HEK293 (cell line): ENCODE data around the gene FALEC.

Experiments
- BCL11B ChIP-seq: fragments of 450-650 bp; formaldehyde crosslinking; IDR thresholded peaks from 2 replicates; pipeline ENCODE4 v1.5.1; 2016; ENCODE audit warnings: low read depth, missing biosample characterization, missing genetic modification characterization
- GLIS1 ChIP-seq: fragments of 450-650 bp; formaldehyde crosslinking; IDR thresholded peaks from 2 replicates; pipeline ENCODE4 v1.5.1; 2016; ENCODE audit warnings: missing biosample characterization, missing genetic modification characterization
- MYNN ChIP-seq: fragments of 450-650 bp; formaldehyde crosslinking; IDR thresholded peaks from 2 replicates; pipeline ENCODE4 v1.5.1; 2016; ENCODE audit warnings: missing biosample characterization, missing genetic modification characterization, borderline replicate concordance
- PRDM1 ChIP-seq: fragments of 450-650 bp; formaldehyde crosslinking; IDR thresholded peaks from 2 replicates; pipeline ENCODE4; 2016; ENCODE audit warnings: missing biosample characterization, missing genetic modification characterization
- SCRT2 ChIP-seq: fragments of 450-650 bp; formaldehyde crosslinking; IDR thresholded peaks from 2 replicates; pipeline ENCODE4 v1.5.1; 2016; ENCODE audit warnings: missing biosample characterization, missing genetic modification characterization
- TCF7L2 ChIP-seq: IDR thresholded peaks from 2 replicates; pipeline ENCODE4 v1.6.1; 2011; ENCODE audit warnings: low read depth, mild to moderate bottlenecking, inconsistent platforms, low read length, moderate library complexity, borderline replicate concordance
- ZBTB17 ChIP-seq: fragments of 450-650 bp; formaldehyde crosslinking; IDR thresholded peaks from 2 replicates; pipeline ENCODE4 v1.5.1; 2016; ENCODE audit warnings: missing biosample characterization, missing genetic modification characterization
- ZNF10 ChIP-seq: fragments of 450-650 bp; formaldehyde crosslinking; IDR thresholded peaks from 2 replicates; pipeline ENCODE4 v1.5.1; 2017; ENCODE audit warnings: missing biosample characterization, missing genetic modification characterization
- ZNF112 ChIP-seq: fragments of 450-650 bp; formaldehyde crosslinking; IDR thresholded peaks from 2 replicates; pipeline ENCODE4 v1.5.0; 2017; ENCODE audit warnings: missing biosample characterization, missing genetic modification characterization
- ZNF202 ChIP-seq: fragments of 450-650 bp; formaldehyde crosslinking; IDR thresholded peaks from 2 replicates; pipeline ENCODE4 v1.5.1; 2016; ENCODE audit warnings: missing biosample characterization, missing genetic modification characterization, borderline replicate concordance
- ZNF221 ChIP-seq: fragments of 450-650 bp; formaldehyde crosslinking; IDR thresholded peaks from 2 replicates; pipeline ENCODE4 v1.5.1; 2017; ENCODE audit warnings: missing biosample characterization, missing genetic modification characterization, borderline replicate concordance
- ZNF416 ChIP-seq: fragments of 450-650 bp; formaldehyde crosslinking; IDR thresholded peaks from 2 replicates; pipeline ENCODE4 v1.5.1; 2016; ENCODE audit warnings: missing biosample characterization, missing genetic modification characterization
- ZNF433 ChIP-seq: fragments of 450-650 bp; formaldehyde crosslinking; IDR thresholded peaks from 2 replicates; pipeline ENCODE4 v1.5.1; 2016; ENCODE audit warnings: missing biosample characterization, missing genetic modification characterization, low read depth
- ZNF571 ChIP-seq: fragments of 450-650 bp; formaldehyde crosslinking; IDR thresholded peaks from 2 replicates; pipeline ENCODE4 v1.5.0; 2017; ENCODE audit warnings: missing biosample characterization, missing genetic modification characterization
- ZNF629 ChIP-seq: fragments of 450-650 bp; formaldehyde crosslinking; IDR thresholded peaks from 2 replicates; pipeline ENCODE4 v1.5.1; 2017; ENCODE audit warnings: missing biosample characterization, missing genetic modification characterization
- ZNF76 ChIP-seq: fragments of 450-650 bp; formaldehyde crosslinking; IDR thresholded peaks from 2 replicates; pipeline ENCODE4; 2016; ENCODE audit warnings: low read depth, missing biosample characterization, missing genetic modification characterization, borderline replicate concordance
- ZNF768 ChIP-seq: fragments of 450-650 bp; formaldehyde crosslinking; IDR thresholded peaks from 2 replicates; pipeline ENCODE4 v1.5.1; 2018; ENCODE audit warnings: missing biosample characterization, mild to moderate bottlenecking, missing genetic modification characterization
- ZNF776 ChIP-seq: fragments of 450-650 bp; formaldehyde crosslinking; IDR thresholded peaks from 2 replicates; pipeline ENCODE4 v1.5.0; 2017; ENCODE audit warnings: missing biosample characterization, missing genetic modification characterization, borderline replicate concordance
- ZNF777 ChIP-seq: fragments of 450-650 bp; formaldehyde crosslinking; IDR thresholded peaks from 2 replicates; pipeline ENCODE4 v1.5.1; 2017; ENCODE audit warnings: missing biosample characterization, missing genetic modification characterization, borderline replicate concordance
- ZNF792 ChIP-seq: fragments of 450-650 bp; formaldehyde crosslinking; IDR thresholded peaks from 2 replicates; pipeline ENCODE4 v1.5.1; 2016; ENCODE audit warnings: missing biosample characterization, missing genetic modification characterization
- ZNF837 ChIP-seq: fragments of 450-650 bp; formaldehyde crosslinking; IDR thresholded peaks from 2 replicates; pipeline ENCODE4 v1.5.1; 2016; ENCODE audit warnings: missing biosample characterization, missing genetic modification characterization
- TF ChIP-seq, protein P1 (sequence below): fragments of 450-650 bp; formaldehyde crosslinking; IDR thresholded peaks from 2 replicates; pipeline ENCODE4 v1.5.1; 2016; ENCODE audit warnings: missing biosample characterization, missing genetic modification characterization
- TF ChIP-seq, protein P2 (sequence below): sonication (generic); formaldehyde crosslinking; IDR thresholded peaks from 2 replicates; pipeline ENCODE4 v1.8.1; 2022; ENCODE audit warnings: mild to moderate bottlenecking, moderate library complexity, missing genetic modification reagents
- TF ChIP-seq, protein P3 (sequence below): fragments of 450-650 bp; formaldehyde crosslinking; IDR thresholded peaks from 2 replicates; pipeline ENCODE4 v1.5.1; 2016; ENCODE audit warnings: missing biosample characterization, missing genetic modification characterization, borderline replicate concordance
- TF ChIP-seq, protein P4 (sequence below): fragments of 450-650 bp; formaldehyde crosslinking; IDR thresholded peaks from 2 replicates; pipeline ENCODE4 v1.5.1; 2016; ENCODE audit warnings: missing biosample characterization, missing genetic modification characterization
- TF ChIP-seq, protein P5 (sequence below): fragments of 450-650 bp; formaldehyde crosslinking; IDR thresholded peaks from 2 replicates; pipeline ENCODE4; 2016; ENCODE audit warnings: missing biosample characterization, missing genetic modification characterization
- TF ChIP-seq, protein P6 (sequence below): fragments of 450-650 bp; formaldehyde crosslinking; IDR thresholded peaks from 2 replicates; pipeline ENCODE4 v1.5.1; 2016; ENCODE audit warnings: missing biosample characterization, missing genetic modification characterization
- TF ChIP-seq, protein P7 (sequence below): fragments of 450-650 bp; formaldehyde crosslinking; IDR thresholded peaks from 2 replicates; pipeline ENCODE4 v1.5.1; 2016; ENCODE audit warnings: missing biosample characterization, missing genetic modification characterization, low read depth

Gene FALEC

DNA sequence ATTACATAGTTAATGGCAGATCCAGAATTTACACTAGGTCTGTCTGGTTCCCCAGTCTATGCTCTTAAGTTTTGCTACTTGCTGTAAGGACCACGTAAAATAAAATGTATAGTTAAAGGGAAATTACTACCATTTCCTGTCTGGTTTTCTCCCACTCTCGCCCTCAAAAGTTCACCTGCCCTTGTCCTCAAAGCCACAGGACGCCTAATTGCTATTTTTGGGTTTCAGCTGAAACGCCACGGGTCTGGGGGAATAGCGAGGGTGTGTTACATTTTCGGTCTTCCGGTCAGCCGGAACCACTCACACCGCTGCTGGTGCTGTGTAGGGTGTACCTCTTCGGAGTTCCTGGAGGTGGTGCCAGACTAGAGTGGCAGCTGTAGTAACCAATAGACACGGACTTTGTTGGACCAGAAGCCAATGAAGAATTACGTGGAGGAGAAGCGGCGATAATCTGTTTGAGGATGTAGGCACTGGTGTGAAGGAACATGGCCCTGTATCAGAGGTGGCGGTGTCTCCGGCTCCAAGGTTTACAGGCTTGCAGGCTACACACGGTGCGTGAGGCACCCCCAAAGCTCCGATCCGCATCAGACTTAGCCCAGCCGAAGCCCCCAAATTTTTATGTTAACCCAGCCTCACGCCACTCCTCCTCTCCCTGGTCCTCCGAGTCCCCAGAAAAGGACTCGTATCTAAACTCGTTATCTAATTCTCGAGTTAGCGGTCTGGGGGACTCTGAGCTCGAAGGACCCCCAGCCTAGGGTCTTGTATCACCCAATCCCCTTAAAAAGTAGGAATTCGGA, 28.4 kb upstream of the FALEC start, which contains the start of gene TARS2 (continued):
- TF ChIP-seq, protein P1, sequence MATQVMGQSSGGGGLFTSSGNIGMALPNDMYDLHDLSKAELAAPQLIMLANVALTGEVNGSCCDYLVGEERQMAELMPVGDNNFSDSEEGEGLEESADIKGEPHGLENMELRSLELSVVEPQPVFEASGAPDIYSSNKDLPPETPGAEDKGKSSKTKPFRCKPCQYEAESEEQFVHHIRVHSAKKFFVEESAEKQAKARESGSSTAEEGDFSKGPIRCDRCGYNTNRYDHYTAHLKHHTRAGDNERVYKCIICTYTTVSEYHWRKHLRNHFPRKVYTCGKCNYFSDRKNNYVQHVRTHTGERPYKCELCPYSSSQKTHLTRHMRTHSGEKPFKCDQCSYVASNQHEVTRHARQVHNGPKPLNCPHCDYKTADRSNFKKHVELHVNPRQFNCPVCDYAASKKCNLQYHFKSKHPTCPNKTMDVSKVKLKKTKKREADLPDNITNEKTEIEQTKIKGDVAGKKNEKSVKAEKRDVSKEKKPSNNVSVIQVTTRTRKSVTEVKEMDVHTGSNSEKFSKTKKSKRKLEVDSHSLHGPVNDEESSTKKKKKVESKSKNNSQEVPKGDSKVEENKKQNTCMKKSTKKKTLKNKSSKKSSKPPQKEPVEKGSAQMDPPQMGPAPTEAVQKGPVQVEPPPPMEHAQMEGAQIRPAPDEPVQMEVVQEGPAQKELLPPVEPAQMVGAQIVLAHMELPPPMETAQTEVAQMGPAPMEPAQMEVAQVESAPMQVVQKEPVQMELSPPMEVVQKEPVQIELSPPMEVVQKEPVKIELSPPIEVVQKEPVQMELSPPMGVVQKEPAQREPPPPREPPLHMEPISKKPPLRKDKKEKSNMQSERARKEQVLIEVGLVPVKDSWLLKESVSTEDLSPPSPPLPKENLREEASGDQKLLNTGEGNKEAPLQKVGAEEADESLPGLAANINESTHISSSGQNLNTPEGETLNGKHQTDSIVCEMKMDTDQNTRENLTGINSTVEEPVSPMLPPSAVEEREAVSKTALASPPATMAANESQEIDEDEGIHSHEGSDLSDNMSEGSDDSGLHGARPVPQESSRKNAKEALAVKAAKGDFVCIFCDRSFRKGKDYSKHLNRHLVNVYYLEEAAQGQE: peak; percentile 61
- TF ChIP-seq ZNF10: peak; percentile 50
- TF ChIP-seq ZNF433 (tag by site-specific recombination): no peak
- peak; percentile 45; the same call in 1 of the 2 replicates for TF ChIP-seq SCRT2 (tag by site-specific recombination)
- no peak for TF ChIP-seq ZNF768 (tag by site-specific recombination)
- peak; percentile 94; the same call in 1 of the 2 replicates for TF ChIP-seq BCL11B (tag by site-specific recombination)
- peak; percentile 91 for TF ChIP-seq ZBTB17
- no peak for TF ChIP-seq ZNF202 (tag by site-specific recombination)
- TF ChIP-seq, protein P2, sequence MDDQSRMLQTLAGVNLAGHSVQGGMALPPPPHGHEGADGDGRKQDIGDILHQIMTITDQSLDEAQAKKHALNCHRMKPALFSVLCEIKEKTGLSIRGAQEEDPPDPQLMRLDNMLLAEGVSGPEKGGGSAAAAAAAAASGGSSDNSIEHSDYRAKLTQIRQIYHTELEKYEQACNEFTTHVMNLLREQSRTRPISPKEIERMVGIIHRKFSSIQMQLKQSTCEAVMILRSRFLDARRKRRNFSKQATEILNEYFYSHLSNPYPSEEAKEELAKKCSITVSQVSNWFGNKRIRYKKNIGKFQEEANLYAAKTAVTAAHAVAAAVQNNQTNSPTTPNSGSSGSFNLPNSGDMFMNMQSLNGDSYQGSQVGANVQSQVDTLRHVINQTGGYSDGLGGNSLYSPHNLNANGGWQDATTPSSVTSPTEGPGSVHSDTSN: peak; percentile 99
- TF ChIP-seq ZNF629 (tag by site-specific recombination): peak; percentile 83
- TF ChIP-seq ZNF112 (tag by site-specific recombination): no peak
- TF ChIP-seq, protein P3, sequence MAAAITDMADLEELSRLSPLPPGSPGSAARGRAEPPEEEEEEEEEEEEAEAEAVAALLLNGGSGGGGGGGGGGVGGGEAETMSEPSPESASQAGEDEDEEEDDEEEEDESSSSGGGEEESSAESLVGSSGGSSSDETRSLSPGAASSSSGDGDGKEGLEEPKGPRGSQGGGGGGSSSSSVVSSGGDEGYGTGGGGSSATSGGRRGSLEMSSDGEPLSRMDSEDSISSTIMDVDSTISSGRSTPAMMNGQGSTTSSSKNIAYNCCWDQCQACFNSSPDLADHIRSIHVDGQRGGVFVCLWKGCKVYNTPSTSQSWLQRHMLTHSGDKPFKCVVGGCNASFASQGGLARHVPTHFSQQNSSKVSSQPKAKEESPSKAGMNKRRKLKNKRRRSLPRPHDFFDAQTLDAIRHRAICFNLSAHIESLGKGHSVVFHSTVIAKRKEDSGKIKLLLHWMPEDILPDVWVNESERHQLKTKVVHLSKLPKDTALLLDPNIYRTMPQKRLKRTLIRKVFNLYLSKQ (tag by site-specific recombination): no peak
- TF ChIP-seq GLIS1 (tag by site-specific recombination): peak; percentile 48; the same call in 1 of the 2 replicates
- TF ChIP-seq PRDM1 (tag by site-specific recombination): peak; percentile 77
- TF ChIP-seq ZNF76 (tag by site-specific recombination): peak; percentile 72
- no peak for TF ChIP-seq ZNF792
- no peak for TF ChIP-seq MYNN (tag by site-specific recombination)
- no peak; the same call in 1 of the 2 replicates for TF ChIP-seq ZNF777 (tag by site-specific recombination)
- TF ChIP-seq ZNF221 (tag by site-specific recombination): 0 out of 2 replicates have a peak, but pooled peaks have one; percentile 10
- TF ChIP-seq, protein P4, sequence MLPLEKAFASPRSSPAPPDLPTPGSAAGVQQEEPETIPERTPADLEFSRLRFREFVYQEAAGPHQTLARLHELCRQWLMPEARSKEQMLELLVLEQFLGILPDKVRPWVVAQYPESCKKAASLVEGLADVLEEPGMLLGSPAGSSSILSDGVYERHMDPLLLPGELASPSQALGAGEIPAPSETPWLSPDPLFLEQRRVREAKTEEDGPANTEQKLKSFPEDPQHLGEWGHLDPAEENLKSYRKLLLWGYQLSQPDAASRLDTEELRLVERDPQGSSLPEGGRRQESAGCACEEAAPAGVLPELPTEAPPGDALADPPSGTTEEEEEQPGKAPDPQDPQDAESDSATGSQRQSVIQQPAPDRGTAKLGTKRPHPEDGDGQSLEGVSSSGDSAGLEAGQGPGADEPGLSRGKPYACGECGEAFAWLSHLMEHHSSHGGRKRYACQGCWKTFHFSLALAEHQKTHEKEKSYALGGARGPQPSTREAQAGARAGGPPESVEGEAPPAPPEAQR (tag by site-specific recombination): peak; percentile 87; the same call in 1 of the 2 replicates
- TF ChIP-seq, protein P5, sequence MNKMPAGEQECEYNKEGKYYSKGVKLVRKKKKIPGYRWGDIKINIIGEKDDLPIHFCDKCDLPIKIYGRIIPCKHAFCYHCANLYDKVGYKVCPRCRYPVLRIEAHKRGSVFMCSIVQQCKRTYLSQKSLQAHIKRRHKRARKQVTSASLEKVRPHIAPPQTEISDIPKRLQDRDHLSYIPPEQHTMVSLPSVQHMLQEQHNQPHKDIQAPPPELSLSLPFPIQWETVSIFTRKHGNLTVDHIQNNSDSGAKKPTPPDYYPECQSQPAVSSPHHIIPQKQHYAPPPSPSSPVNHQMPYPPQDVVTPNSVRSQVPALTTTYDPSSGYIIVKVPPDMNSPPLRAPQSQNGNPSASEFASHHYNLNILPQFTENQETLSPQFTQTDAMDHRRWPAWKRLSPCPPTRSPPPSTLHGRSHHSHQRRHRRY (tag by site-specific recombination): no peak
- TF ChIP-seq ZNF416 (tag by site-specific recombination): no peak
- no peak for TF ChIP-seq ZNF776 (tag by site-specific recombination)
- no peak for TF ChIP-seq ZNF571 (tag by site-specific recombination)
- TF ChIP-seq ZNF837 (tag by site-specific recombination): no peak
- TF ChIP-seq TCF7L2: no peak
- TF ChIP-seq, protein P6, sequence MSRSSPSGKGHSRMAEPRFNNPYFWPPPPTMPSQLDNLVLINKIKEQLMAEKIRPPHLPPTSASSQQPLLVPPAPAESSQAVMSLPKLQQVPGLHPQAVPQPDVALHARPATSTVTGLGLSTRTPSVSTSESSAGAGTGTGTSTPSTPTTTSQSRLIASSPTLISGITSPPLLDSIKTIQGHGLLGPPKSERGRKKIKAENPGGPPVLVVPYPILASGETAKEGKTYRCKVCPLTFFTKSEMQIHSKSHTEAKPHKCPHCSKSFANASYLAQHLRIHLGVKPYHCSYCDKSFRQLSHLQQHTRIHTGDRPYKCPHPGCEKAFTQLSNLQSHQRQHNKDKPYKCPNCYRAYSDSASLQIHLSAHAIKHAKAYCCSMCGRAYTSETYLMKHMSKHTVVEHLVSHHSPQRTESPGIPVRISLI (tag by site-specific recombination): no peak
- TF ChIP-seq, protein P7, sequence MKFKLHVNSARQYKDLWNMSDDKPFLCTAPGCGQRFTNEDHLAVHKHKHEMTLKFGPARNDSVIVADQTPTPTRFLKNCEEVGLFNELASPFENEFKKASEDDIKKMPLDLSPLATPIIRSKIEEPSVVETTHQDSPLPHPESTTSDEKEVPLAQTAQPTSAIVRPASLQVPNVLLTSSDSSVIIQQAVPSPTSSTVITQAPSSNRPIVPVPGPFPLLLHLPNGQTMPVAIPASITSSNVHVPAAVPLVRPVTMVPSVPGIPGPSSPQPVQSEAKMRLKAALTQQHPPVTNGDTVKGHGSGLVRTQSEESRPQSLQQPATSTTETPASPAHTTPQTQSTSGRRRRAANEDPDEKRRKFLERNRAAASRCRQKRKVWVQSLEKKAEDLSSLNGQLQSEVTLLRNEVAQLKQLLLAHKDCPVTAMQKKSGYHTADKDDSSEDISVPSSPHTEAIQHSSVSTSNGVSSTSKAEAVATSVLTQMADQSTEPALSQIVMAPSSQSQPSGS (tag by site-specific recombination): no peak
